Measurements from ENCODE around the gene NMD3.
A peak's percentile ranks its signal among the peaks of the same experiment; 100 is the strongest.

The NMD3 gene

GRCh38 chr3:161213644-161214043, 7.5 kb upstream of the NMD3 start:
- no peak for DNase-seq
- TF ChIP-seq POLR2A (IDR thresholded peaks at IDR 0.05; ENCODE audit: low read length) (no peak), GATA1 (IDR thresholded peaks at IDR 0.05; ENCODE audit: low read depth, low read length) (no peak)

- no peak for DNase-seq
- no peak for TF ChIP-seq POLR2A (IDR thresholded peaks at IDR 0.05; ENCODE audit: low read length)
- no peak for TF ChIP-seq GATA1 (IDR thresholded peaks at IDR 0.05; ENCODE audit: low read depth, low read length)
These were observed 5.9 kb upstream of the NMD3 start for GRCh38 chr3:161215185-161215584.

GRCh38 chr3:161217496-161217895, 3.6 kb upstream of the NMD3 start:
- TF ChIP-seq POLR2A (IDR thresholded peaks at IDR 0.05; ENCODE audit: low read length) = no peak
- no peak for TF ChIP-seq GATA1 (IDR thresholded peaks at IDR 0.05; ENCODE audit: low read depth, low read length)
- no peak for DNase-seq

GRCh38 chr3:161219495-161219894, 1.6 kb upstream of the NMD3 start:
- no peak for TF ChIP-seq GATA1 (IDR thresholded peaks at IDR 0.05; ENCODE audit: low read depth, low read length)
- TF ChIP-seq POLR2A (IDR thresholded peaks at IDR 0.05; ENCODE audit: low read length) = no peak
- no peak for DNase-seq

- TF ChIP-seq GATA1 (IDR thresholded peaks at IDR 0.05; ENCODE audit: low read depth, low read length) (no peak), POLR2A (IDR thresholded peaks at IDR 0.05; ENCODE audit: low read length) (no peak)
These were observed 892 bp downstream of the NMD3 start for GRCh38 chr3:161221806-161222600.

GRCh38 chr3:161222662-161223061, 1.6 kb downstream of the NMD3 start:
- TF ChIP-seq POLR2A (IDR thresholded peaks at IDR 0.05; ENCODE audit: low read length) (no peak), GATA1 (IDR thresholded peaks at IDR 0.05; ENCODE audit: low read depth, low read length) (no peak)
- peak; percentile 7 to 12 for DNase-seq

More at GRCh38 chr3:161221806-161222600, 892 bp downstream of the NMD3 start:
- peak; percentile 53 to 55 for DNase-seq

GRCh38 chr3:161224786-161225185, 3.7 kb downstream of the NMD3 start:
- TF ChIP-seq POLR2A (IDR thresholded peaks at IDR 0.05; ENCODE audit: low read length) (no peak), GATA1 (IDR thresholded peaks at IDR 0.05; ENCODE audit: low read depth, low read length) (no peak)
- DNase-seq = no peak

GRCh38 chr3:161230621-161231171, 9.6 kb downstream of the NMD3 start:
- TF ChIP-seq GATA1 (IDR thresholded peaks at IDR 0.05; ENCODE audit: low read depth, low read length) = no peak
- no peak for TF ChIP-seq POLR2A (IDR thresholded peaks at IDR 0.05; ENCODE audit: low read length)
- DNase-seq = no peak

- TF ChIP-seq GATA1 (IDR thresholded peaks at IDR 0.05; ENCODE audit: low read depth, low read length) = no peak
- TF ChIP-seq POLR2A (IDR thresholded peaks at IDR 0.05; ENCODE audit: low read length) = no peak
- no peak for DNase-seq
These were observed 10.8 kb downstream of the NMD3 start for GRCh38 chr3:161231861-161232260.

GRCh38 chr3:161233557-161233956, 12.4 kb downstream of the NMD3 start:
- TF ChIP-seq POLR2A (IDR thresholded peaks at IDR 0.05; ENCODE audit: low read length) (no peak), GATA1 (IDR thresholded peaks at IDR 0.05; ENCODE audit: low read depth, low read length) (no peak)
- no peak for DNase-seq

- no peak for TF ChIP-seq GATA1 (IDR thresholded peaks at IDR 0.05; ENCODE audit: low read depth, low read length)
- TF ChIP-seq POLR2A (IDR thresholded peaks at IDR 0.05; ENCODE audit: low read length) = no peak
- no peak for DNase-seq
These were observed 15.1 kb downstream of the NMD3 start for GRCh38 chr3:161236240-161236639.

- DNase-seq = no peak
- TF ChIP-seq POLR2A (IDR thresholded peaks at IDR 0.05; ENCODE audit: low read length) (no peak), GATA1 (IDR thresholded peaks at IDR 0.05; ENCODE audit: low read depth, low read length) (no peak)
These were observed 18.6 kb downstream of the NMD3 start for GRCh38 chr3:161239700-161240099.

GRCh38 chr3:161244538-161244937, 23.4 kb downstream of the NMD3 start:
- TF ChIP-seq GATA1 (IDR thresholded peaks at IDR 0.05; ENCODE audit: low read depth, low read length) (no peak), POLR2A (IDR thresholded peaks at IDR 0.05; ENCODE audit: low read length) (no peak)
- no peak for DNase-seq

GRCh38 chr3:161247049-161247448, 25.9 kb downstream of the NMD3 start:
- no peak for DNase-seq
- TF ChIP-seq POLR2A (IDR thresholded peaks at IDR 0.05; ENCODE audit: low read length) = no peak
- TF ChIP-seq GATA1 (IDR thresholded peaks at IDR 0.05; ENCODE audit: low read depth, low read length) = no peak

GRCh38 chr3:161250116-161250515, 29.0 kb downstream of the NMD3 start:
- TF ChIP-seq POLR2A (IDR thresholded peaks at IDR 0.05; ENCODE audit: low read length) (no peak), GATA1 (IDR thresholded peaks at IDR 0.05; ENCODE audit: low read depth, low read length) (no peak)
- DNase-seq = no peak
